ENCODE data around the gene VPS16. TPM values are rescaled to one million over a fixed set of nuclear protein-coding genes. Genes with fewer than 3 reads are reported as not detected.

Gene VPS16
- total RNA-seq, 1 donor from 2014 or later: 24.9 TPM

- peaks cover 15% of the 10 kb centered on the region for H3K4me1 Mint-ChIP-seq (ENCODE audit: low read depth, unreplicated experiment)
- TF ChIP-seq CTCF (IDR thresholded peaks at IDR 0.05; ENCODE audit: insufficient read depth, low read depth, low read length): no peak
- TF ChIP-seq EZH2 (IDR thresholded peaks at IDR 0.05; ENCODE audit: insufficient read depth, low read length): no peak
- FAIRE-seq: no peak
Observed at GRCh38 chr20:2887715-2888114, 47.2 kb downstream of the VPS16 start.

GRCh38 chr20:2888224-2888955 lies 47.8 kb downstream of the VPS16 start:
- no peaks in the 10 kb centered on the region for H3K9me3 Mint-ChIP-seq (ENCODE audit: unreplicated experiment)
- H3K4me3 ChIP-seq (ENCODE audit: insufficient read depth, low read depth, low read length): no peak overlapping the region
- H3K27ac Mint-ChIP-seq (ENCODE audit: unreplicated experiment): no peak overlapping the region
- no peak overlapping the region for H3K4me2 ChIP-seq (ENCODE audit: low read length)
- peaks cover 68% of the 10 kb centered on the region for H4K20me1 ChIP-seq (ENCODE audit: insufficient read depth, low read length)
- DNase-seq (ENCODE audit: low read depth): no peak
- H3K4me1 Mint-ChIP-seq (ENCODE audit: low read depth, unreplicated experiment): peaks cover 15% of the 10 kb centered on the region
- no peaks in the 10 kb centered on the region for H3K36me3 ChIP-seq (ENCODE audit: insufficient read depth, low read length)
- H3K9ac ChIP-seq (ENCODE audit: low read length): no peak overlapping the region
- H3K36me3 Mint-ChIP-seq (ENCODE audit: low read depth, unreplicated experiment): no peaks in the 10 kb centered on the region
- H3K27me3 ChIP-seq (ENCODE audit: insufficient read depth, low read length): no peaks in the 10 kb centered on the region
- no peaks in the 10 kb centered on the region for H3K27me3 Mint-ChIP-seq (ENCODE audit: low read depth, unreplicated experiment)
- H3K4me3 Mint-ChIP-seq (ENCODE audit: unreplicated experiment): no peak overlapping the region
- no peak overlapping the region for H2AFZ ChIP-seq (ENCODE audit: low read depth, low read length)
- H3K79me2 ChIP-seq (ENCODE audit: insufficient read depth, low read length): peaks cover 91% of the 10 kb centered on the region
- H3K27ac ChIP-seq (ENCODE audit: low read depth, low read length): no peak overlapping the region
- TF ChIP-seq CTCF (IDR thresholded peaks at IDR 0.05; ENCODE audit: insufficient read depth, low read depth, low read length) (no peak), EZH2 (IDR thresholded peaks at IDR 0.05; ENCODE audit: insufficient read depth, low read length) (no peak)
- FAIRE-seq: no peak
- H3K4me1 ChIP-seq (ENCODE audit: insufficient read depth, low read length): peaks cover 7% of the 10 kb centered on the region
- no peaks in the 10 kb centered on the region for H3K9me3 ChIP-seq (ENCODE audit: insufficient read depth, low read depth, low read length)

More at GRCh38 chr20:2887715-2888114, 47.2 kb downstream of the VPS16 start:
- Histone ChIP-seq H3K4me3 (ENCODE audit: insufficient read depth, low read depth, low read length) (no peak overlapping the region), H3K36me3 (ENCODE audit: insufficient read depth, low read length) (no peaks in the 10 kb centered on the region), H3K79me2 (ENCODE audit: insufficient read depth, low read length) (peaks cover 89% of the 10 kb centered on the region), H3K9ac (ENCODE audit: low read length) (no peak overlapping the region), H3K27ac (ENCODE audit: low read depth, low read length) (no peak overlapping the region), H3K27me3 (ENCODE audit: insufficient read depth, low read length) (no peaks in the 10 kb centered on the region), H3K4me1 (ENCODE audit: insufficient read depth, low read length) (peaks cover 7% of the 10 kb centered on the region), H3K9me3 (ENCODE audit: insufficient read depth, low read depth, low read length) (no peaks in the 10 kb centered on the region), H4K20me1 (ENCODE audit: insufficient read depth, low read length) (peaks cover 68% of the 10 kb centered on the region), H2AFZ (ENCODE audit: low read depth, low read length) (no peak overlapping the region), H3K4me2 (ENCODE audit: low read length) (no peak overlapping the region)
- no peak for DNase-seq (ENCODE audit: low read depth)
- Mint-ChIP-seq H3K36me3 (ENCODE audit: low read depth, unreplicated experiment) (no peaks in the 10 kb centered on the region), H3K4me3 (ENCODE audit: unreplicated experiment) (no peak overlapping the region), H3K27me3 (ENCODE audit: low read depth, unreplicated experiment) (no peaks in the 10 kb centered on the region), H3K27ac (ENCODE audit: unreplicated experiment) (no peak overlapping the region), H3K9me3 (ENCODE audit: unreplicated experiment) (no peaks in the 10 kb centered on the region)

- no peaks in the 10 kb centered on the region for H3K9me3 ChIP-seq (ENCODE audit: insufficient read depth, low read depth, low read length)
- H3K79me2 ChIP-seq (ENCODE audit: insufficient read depth, low read length): peaks cover 92% of the 10 kb centered on the region
- TF ChIP-seq EZH2 (IDR thresholded peaks at IDR 0.05; ENCODE audit: insufficient read depth, low read length): no peak
- TF ChIP-seq CTCF (IDR thresholded peaks at IDR 0.05; ENCODE audit: insufficient read depth, low read depth, low read length): no peak
- Mint-ChIP-seq H3K4me3 (ENCODE audit: unreplicated experiment) (no peak overlapping the region), H3K36me3 (ENCODE audit: low read depth, unreplicated experiment) (no peaks in the 10 kb centered on the region), H3K4me1 (ENCODE audit: low read depth, unreplicated experiment) (peaks cover 15% of the 10 kb centered on the region), H3K27me3 (ENCODE audit: low read depth, unreplicated experiment) (no peaks in the 10 kb centered on the region), H3K27ac (ENCODE audit: unreplicated experiment) (no peak overlapping the region), H3K9me3 (ENCODE audit: unreplicated experiment) (no peaks in the 10 kb centered on the region)
- no peak overlapping the region for H2AFZ ChIP-seq (ENCODE audit: low read depth, low read length)
- no peak overlapping the region for H3K4me2 ChIP-seq (ENCODE audit: low read length)
- H3K36me3 ChIP-seq (ENCODE audit: insufficient read depth, low read length): no peaks in the 10 kb centered on the region
- H3K4me1 ChIP-seq (ENCODE audit: insufficient read depth, low read length): peaks cover 7% of the 10 kb centered on the region
- no peaks in the 10 kb centered on the region for H3K27me3 ChIP-seq (ENCODE audit: insufficient read depth, low read length)
- no peak overlapping the region for H3K27ac ChIP-seq (ENCODE audit: low read depth, low read length)
- no peak for DNase-seq (ENCODE audit: low read depth)
- no peak overlapping the region for H3K9ac ChIP-seq (ENCODE audit: low read length)
- H4K20me1 ChIP-seq (ENCODE audit: insufficient read depth, low read length): peaks cover 69% of the 10 kb centered on the region
- no peak for FAIRE-seq
- H3K4me3 ChIP-seq (ENCODE audit: insufficient read depth, low read depth, low read length): no peak overlapping the region
Observed at GRCh38 chr20:2889209-2889608, 48.7 kb downstream of the VPS16 start.

All from astrocyte (in vitro differentiated cells and primary cell).